Suprapubic skin (tissue), 3 donors: Measurements from ENCODE around the gene HLCS.

ENCODE experiments used
- CTCF ChIP-seq, 2 donors: fragments of 200-600 bp in 1 of 2; fragments of 450-650 bp in 1 of 2; sonication (generic) in 1 of 2; IDR thresholded peaks; one replicate each; pipeline ENCODE4 v1.5.1; 2016 to 2019; ENCODE audit warnings: antibody characterized with exemption in 2 of 2, mild to moderate bottlenecking in 1 of 2, moderate library complexity in 1 of 2
- EP300 ChIP-seq: sonication (generic); formaldehyde crosslinking; IDR thresholded peaks from one replicate; pipeline ENCODE4 v1.6.1; 2017; ENCODE audit warnings: antibody characterized with exemption

GRCh38 chr21:36738489-36739126, 227.9 kb downstream of the HLCS start:
- TF ChIP-seq CTCF (IDR thresholded peaks at IDR 0.05) (no peak), EP300 (no peak)
